ENCODE results near the gene ZBTB47.

DNA sequence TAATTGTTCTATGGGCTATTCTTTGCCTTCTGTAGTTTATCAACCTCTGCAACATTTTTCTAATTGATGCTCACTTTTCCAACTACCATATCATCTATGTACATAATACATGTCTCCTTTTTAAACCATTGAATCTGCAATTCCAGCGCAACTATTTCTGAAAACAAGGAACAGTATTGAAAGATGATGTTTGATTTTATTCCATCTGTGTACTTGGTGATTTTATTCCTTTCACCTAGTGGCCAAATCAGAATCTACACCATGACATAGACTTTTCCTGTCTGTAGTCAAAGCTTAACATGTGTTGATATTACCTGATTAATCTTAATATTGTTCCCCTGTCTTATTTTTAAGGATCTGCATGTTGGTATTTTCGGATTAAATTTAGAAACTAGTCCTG lies 40.0 kb upstream of the ZBTB47 start:
- TF ChIP-seq, protein P1, sequence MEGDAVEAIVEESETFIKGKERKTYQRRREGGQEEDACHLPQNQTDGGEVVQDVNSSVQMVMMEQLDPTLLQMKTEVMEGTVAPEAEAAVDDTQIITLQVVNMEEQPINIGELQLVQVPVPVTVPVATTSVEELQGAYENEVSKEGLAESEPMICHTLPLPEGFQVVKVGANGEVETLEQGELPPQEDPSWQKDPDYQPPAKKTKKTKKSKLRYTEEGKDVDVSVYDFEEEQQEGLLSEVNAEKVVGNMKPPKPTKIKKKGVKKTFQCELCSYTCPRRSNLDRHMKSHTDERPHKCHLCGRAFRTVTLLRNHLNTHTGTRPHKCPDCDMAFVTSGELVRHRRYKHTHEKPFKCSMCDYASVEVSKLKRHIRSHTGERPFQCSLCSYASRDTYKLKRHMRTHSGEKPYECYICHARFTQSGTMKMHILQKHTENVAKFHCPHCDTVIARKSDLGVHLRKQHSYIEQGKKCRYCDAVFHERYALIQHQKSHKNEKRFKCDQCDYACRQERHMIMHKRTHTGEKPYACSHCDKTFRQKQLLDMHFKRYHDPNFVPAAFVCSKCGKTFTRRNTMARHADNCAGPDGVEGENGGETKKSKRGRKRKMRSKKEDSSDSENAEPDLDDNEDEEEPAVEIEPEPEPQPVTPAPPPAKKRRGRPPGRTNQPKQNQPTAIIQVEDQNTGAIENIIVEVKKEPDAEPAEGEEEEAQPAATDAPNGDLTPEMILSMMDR (IDR thresholded peaks at IDR 0.05): peak in 3 of 6 experiments; percentile 43 to 57 (median 47)
- TF ChIP-seq POLR2A (IDR thresholded peaks at IDR 0.05): no peak
